ENCODE results near the gene TTC5.
"Not testable (repeated sequence)": the region's sequence is repeated elsewhere in the genome, so short reads cannot be mapped to it uniquely, and the experiment has no call there.

TTC5 gene

GRCh38 chr14:20305265-20306078 is at the start of gene TTC5:
TSS of gene TTC5 (minus strand) at chr14:20305951. CDS start at chr14:20305937, 14 bp downstream.
- DNase-seq (ENCODE audit: low read depth in 2 of 2): peak; percentile 57 to 68

- DNase-seq (ENCODE audit: low read depth in 2 of 2): no peak
Observed at GRCh38 chr14:20350860-20351259, 45.1 kb upstream of the TTC5 start.

GRCh38 chr14:20350282-20350681 is 44.5 kb upstream of the TTC5 start:
- DNase-seq (ENCODE audit: low read depth in 2 of 2): no peak

DNA sequence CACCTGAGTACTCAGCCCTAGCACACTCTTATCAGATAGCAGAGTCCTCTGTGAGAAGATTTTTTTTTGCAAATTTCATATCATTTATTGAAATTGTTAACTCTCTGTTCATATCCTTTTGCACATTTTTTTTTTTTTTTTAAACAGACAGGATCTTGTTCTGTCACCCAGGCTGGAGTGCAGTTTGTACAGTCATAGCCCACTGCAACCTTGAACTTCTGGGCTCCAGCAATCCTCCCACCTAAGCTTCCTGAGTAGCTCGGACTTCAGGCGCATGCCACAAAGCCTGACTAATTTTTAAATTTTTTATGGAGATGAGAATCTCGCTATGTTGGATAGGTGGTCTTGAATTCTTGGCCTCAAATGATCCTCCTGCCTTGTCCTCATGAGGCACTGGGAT is 42.0 kb upstream of the TTC5 start:
- no peak for DNase-seq (ENCODE audit: low read depth in 2 of 2)

GRCh38 chr14:20346713-20347112 is 41.0 kb upstream of the TTC5 start:
- DNase-seq (ENCODE audit: low read depth in 2 of 2): no peak

DNA sequence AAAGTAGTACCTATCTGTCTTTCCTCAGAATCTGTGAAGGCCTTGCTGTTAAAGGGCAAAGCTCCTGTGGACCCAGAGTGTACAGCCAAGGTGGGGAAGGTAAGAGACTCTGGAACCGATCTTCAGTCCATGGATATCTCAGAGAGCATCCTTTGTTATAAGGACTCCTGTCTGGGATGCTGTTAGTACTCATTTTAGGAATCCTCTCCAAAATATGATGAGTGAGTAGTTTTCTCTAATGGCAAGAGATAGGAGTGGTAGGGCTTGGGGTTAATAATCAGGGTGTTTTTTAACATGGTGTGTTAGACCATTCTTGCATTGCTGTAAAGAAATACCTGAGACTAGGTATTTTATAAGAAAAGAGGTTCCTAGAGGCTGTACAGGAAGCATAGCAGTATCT is 39.6 kb upstream of the TTC5 start:
- DNase-seq (ENCODE audit: low read depth in 2 of 2): no peak

DNA sequence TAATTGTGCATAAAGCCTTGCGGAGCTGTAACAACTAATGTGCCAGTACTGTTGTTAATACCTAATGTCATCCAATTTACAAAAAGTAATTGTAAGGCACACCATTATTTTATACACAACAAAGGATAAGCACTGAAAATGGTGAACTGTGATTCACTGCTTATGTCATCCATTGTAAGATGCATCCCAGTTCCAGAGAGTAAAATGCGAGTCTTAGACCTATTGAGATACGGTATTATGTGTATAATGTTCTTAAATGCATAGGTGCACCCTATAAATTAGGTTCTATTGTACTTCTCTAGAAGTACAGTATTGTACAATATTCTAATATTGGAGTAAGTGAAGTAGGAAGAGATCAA is 38.1 kb upstream of the TTC5 start:
- DNase-seq (ENCODE audit: low read depth in 2 of 2): no peak

- DNase-seq (ENCODE audit: low read depth in 2 of 2): peak; percentile 100
Observed at GRCh38 chr14:20343092-20343861, 37.5 kb upstream of the TTC5 start, which contains the start of gene PARP2. TSS of gene PARP2 (plus strand) at chr14:20343635. CDS start at chr14:20343642, 7 bp downstream.

DNA sequence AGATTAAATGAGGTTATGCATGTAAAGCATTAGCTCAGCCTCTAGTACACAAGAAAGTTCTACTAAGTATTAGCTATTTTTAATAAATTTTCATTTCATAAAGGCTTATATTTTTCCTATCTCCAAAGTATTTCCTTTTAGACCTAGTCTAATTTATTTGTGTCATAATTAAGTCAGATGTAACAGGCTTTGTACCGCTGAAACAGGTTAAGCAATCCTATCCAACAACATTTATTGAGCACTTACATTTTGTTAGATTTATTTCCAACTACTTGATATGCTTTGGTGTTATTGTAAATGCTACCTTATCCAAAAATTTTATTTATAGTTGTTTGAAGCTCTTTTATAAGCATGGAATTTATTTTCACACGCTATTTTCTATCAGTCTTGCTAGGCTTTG is 35.9 kb upstream of the TTC5 start:
- DNase-seq (ENCODE audit: low read depth in 2 of 2): no peak

- DNase-seq (ENCODE audit: low read depth in 2 of 2): not testable (repeated sequence)
Observed at GRCh38 chr14:20341032-20341431, 35.3 kb upstream of the TTC5 start.

GRCh38 chr14:20334017-20334416 is 28.3 kb upstream of the TTC5 start:
- no peak for DNase-seq (ENCODE audit: low read depth in 2 of 2)

- DNase-seq (ENCODE audit: low read depth in 2 of 2): no peak
Observed at GRCh38 chr14:20333494-20333841, 27.7 kb upstream of the TTC5 start.

DNA sequence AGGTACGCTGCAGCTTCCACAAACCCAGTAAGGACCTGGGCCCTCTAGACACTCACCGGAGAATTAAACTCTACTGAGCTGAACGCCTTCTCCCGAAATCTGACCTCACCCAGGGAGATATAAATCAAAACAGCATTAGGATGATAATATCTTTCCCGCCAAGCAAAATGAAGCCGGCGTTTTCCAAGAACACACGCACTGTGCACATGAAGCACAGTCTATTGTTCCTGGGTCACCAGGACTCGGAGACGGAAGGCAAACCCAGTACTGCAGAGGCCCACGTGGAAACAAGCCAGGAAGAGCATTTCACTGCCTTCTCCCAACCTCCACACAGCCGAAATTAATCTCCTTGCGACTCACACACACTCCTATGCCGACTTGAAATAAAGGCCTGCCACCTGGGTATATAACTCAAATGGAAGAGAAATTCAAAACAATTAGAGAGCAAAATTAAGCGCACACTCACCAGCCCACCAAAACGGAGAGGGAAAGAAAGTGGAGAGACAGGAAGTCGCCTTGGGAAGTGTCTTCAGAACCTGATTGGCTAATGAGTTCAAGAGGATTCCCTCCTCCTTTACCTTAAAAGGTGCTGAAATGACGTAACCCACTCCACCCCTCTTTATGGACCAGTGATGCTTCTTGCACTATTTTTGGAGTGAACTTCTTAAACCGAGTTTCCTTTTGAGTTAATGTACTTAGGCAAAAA is 27.2 kb upstream of the TTC5 start, which contains the start of gene CCNB1IP1:
TSS of gene CCNB1IP1 (minus strand) at position 492 of the 706 bp plus-strand sequence. CDS start 16,756 bp downstream, outside the sequence.
- DNase-seq (ENCODE audit: low read depth in 2 of 2): peak; percentile 62 to 64

DNA sequence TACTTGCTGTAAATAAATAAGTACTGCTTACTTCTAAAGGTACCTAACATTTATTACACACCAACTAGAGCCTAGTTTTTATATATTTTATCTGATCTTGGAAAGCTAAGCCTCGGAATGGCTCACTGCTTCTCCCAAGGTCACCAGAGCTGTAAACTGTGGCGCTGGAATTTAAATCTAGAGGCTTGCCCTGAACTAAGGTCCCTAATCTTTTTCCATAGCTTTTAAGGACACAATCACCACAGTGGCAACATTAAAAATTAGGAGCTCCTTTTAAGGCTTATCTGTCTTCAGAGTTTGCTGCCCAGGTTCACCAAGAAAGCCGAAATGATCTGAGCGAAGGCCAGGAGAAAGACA is 26.7 kb upstream of the TTC5 start:
- no peak for DNase-seq (ENCODE audit: low read depth in 2 of 2)

DNA sequence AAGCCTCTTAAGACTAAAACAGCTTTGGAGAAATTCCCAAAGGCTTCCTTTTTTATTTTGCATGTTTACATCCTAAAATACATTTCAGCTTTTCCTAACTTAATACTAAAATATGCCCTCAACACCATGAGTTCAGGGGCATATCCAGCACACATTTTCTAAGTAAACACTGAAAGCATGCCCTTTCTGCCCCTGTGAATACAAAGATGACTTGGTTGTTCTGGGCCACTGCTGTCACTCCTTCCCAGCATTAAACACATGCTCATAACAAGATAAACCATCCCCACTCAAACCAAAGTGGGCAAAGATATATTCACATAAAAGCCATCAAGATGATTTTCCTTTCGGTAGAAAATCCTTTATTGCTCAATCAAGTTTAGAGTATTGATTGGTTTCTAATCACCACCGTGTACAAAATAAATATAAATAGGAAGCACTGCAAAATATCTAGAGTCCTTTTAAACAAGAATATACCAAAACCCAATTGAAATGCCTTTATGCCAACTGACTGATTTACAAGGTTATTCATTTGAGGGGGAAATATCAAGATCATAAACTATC is 25.4 kb upstream of the TTC5 start:
- DNase-seq (ENCODE audit: low read depth in 2 of 2): no peak

DNA sequence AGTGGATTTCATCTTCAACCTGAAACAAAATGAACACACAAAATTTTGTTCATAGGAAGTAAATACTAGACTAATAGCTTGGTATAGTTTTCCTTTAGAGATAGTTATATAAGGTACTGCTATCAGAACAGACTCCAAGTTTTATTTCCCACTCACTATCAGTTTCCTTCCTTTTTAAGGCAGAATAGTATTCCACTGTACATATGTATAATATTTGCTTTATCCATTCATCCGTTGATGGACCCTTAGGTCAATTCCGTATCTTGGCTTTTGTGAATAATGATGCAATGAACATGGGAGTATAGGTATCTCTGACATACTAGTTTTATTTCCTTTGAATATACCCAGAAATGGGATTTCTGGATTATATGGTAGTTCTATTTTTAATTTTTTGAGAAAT is 23.6 kb upstream of the TTC5 start:
- DNase-seq (ENCODE audit: low read depth in 2 of 2): no peak

GRCh38 chr14:20328705-20329104 is 23.0 kb upstream of the TTC5 start:
- DNase-seq (ENCODE audit: low read depth in 2 of 2): no peak

- DNase-seq (ENCODE audit: low read depth in 2 of 2): peak; percentile 13 to 17
Observed at GRCh38 chr14:20327005-20327869, 21.5 kb upstream of the TTC5 start.

DNA sequence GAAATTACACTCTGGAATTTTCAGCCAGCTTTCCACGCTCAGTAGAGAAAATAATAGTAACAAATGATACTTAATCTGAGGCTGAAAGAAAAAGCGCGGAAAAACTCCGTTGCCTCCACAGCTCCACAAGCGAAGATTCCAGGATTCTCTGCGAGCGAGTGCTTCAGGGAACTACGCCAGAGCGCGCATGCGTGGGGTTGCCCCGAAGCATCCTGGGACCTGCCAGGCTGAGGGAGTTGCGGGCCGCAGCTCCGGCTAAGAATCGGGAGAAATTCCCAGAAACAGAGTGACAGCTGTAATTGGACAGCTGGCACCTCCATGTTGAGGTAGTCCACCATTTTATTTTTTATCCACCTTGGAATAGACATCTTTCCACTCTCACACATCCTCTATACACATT is 12.0 kb upstream of the TTC5 start:
- no peak for DNase-seq (ENCODE audit: low read depth in 2 of 2)

GRCh38 chr14:20314026-20314425 is 8.3 kb upstream of the TTC5 start:
- no peak for DNase-seq (ENCODE audit: low read depth in 2 of 2)

DNA sequence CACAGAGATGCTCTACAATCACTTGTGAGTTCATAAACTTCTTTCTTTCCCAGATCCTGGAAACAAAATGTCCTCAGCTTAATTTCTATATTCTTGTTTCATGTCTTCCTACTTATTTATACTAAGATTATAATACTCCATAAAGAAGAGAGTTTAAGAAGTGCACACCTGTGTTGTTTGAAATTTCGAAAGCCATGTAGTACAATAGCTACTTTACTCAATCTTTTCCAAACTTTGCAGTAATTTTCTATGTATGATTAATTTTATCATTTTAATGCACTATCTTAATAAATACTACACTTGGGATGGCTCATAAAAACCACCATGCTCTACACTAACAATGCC is 300 bp upstream of the TTC5 start:
- DNase-seq (ENCODE audit: low read depth in 2 of 2): no peak

Measured in fibroblast of skin of left biceps (primary cell).